GM12878 (cell line): ENCODE measurements around the gene TMEM128. TPM values are rescaled to one million over a fixed set of nuclear protein-coding genes. Genes with fewer than 3 reads are reported as not detected.

Source experiments
- ATAC-seq: fragments of 200-7000 bp; cut with Tn5 transposase; 3 replicates; pipeline ENCODE4 v1.9.1; 2020; ENCODE audit warnings: mild to moderate bottlenecking, moderate library complexity
- BruUV-seq: library from RNA; stranded (reverse); fragments of 400-500 nt; replicated peaks from 2 replicates; lab custom pipeline; 2021; lab: Mats Ljungman, UMichigan
- CTCF ChIA-PET: fragments of 300-600 bp; sonication (Branson Sonifier 250); formaldehyde crosslinking; extraction: SDS; loops from one replicate; lab custom pipeline; 2021; ENCODE audit warnings: inconsistent platforms; lab: Yijun Ruan, JAX
- POLR2A ChIA-PET: fragments of 350-600 bp; formaldehyde crosslinking; extraction: SDS; loops from one replicate; lab custom pipeline; 2021; ENCODE audit warnings: inconsistent platforms; lab: Charles Lee
- RAD21 ChIA-PET: fragments of 300-600 bp; sonication (Branson Sonifier 250); formaldehyde crosslinking; loops from one replicate; lab custom pipeline; 2023; ENCODE audit warnings: antibody characterized with exemption; ENCODE audit not compliant: unreplicated experiment; lab: Charles Lee
- SMC1A ChIA-PET: fragments of 300-600 bp; sonication (Branson Sonifier 250); formaldehyde crosslinking; loops from one replicate; lab custom pipeline; 2023; ENCODE audit not compliant: unreplicated experiment, uncharacterized antibody; lab: Charles Lee
- DNase-seq: peaks from one replicate; pipeline ENCODE4 v3.0.0-alpha.2; 2011; ENCODE audit warnings: low read depth, low spot score
- FAIRE-seq: peaks from 3 replicates; lab custom pipeline; 2011; peaks lifted over from hg19 to GRCh38; lab: Jason Lieb, UNC
- H2AFZ ChIP-seq: 2 replicates; pipeline ENCODE4 v1.6.0; 2011; ENCODE audit warnings: low read depth, low read length, control low read depth; ENCODE audit not compliant: control insufficient read depth
- H3K27ac ChIP-seq: 2 replicates; pipeline ENCODE4 v1.5.1; 2011; ENCODE audit warnings: control low read depth; ENCODE audit not compliant: control insufficient read depth, insufficient read depth
- H3K27me3 ChIP-seq, 2 experiments: replicated peaks in 1 of 2; 2 replicates each; pipeline versions ENCODE4 v1.6.0 to v1.6.1; 2011; ENCODE audit warnings: low read length in 1 of 2; ENCODE audit not compliant: control insufficient read depth in 2 of 2, insufficient read depth in 2 of 2
- H3K36me3 ChIP-seq, 2 experiments: 2 replicates each; pipeline ENCODE4 v1.5.1; 2011; ENCODE audit warnings: low read length in 1 of 2; ENCODE audit not compliant: control insufficient read depth in 2 of 2, insufficient read depth in 2 of 2
- H3K4me1 ChIP-seq: 2 replicates; pipeline ENCODE4 v1.6.1; 2011; ENCODE audit warnings: mild to moderate bottlenecking, low read length, moderate library complexity, mixed read lengths; ENCODE audit not compliant: control insufficient read depth, insufficient read depth
- H3K4me2 ChIP-seq: 2 replicates; pipeline ENCODE4 v1.6.0; 2011; ENCODE audit warnings: control low read depth; ENCODE audit not compliant: control insufficient read depth, insufficient read depth
- H3K4me3 ChIP-seq: fragments of 200-600 bp; sonication (generic); 2 replicates; pipeline ENCODE4 v1.5.1; 2016
- H3K79me2 ChIP-seq: 2 replicates; pipeline ENCODE4 v1.6.0; 2011; ENCODE audit warnings: low read length; ENCODE audit not compliant: control insufficient read depth, insufficient read depth
- H3K9ac ChIP-seq: 2 replicates; pipeline ENCODE4 v1.8.0; 2011; ENCODE audit warnings: low read length, control low read depth, mixed read lengths; ENCODE audit not compliant: control insufficient read depth, insufficient read depth
- H3K9me3 ChIP-seq: replicated peaks from 3 replicates; pipeline ENCODE4 v1.5.1; 2011; ENCODE audit warnings: mild to moderate bottlenecking, low read length; ENCODE audit not compliant: control insufficient read depth, insufficient read depth
- H4K20me1 ChIP-seq: 2 replicates; pipeline ENCODE4 v1.6.0; 2011; ENCODE audit not compliant: control insufficient read depth, insufficient read depth
- ATF2 ChIP-seq: IDR thresholded peaks from 2 replicates; pipeline ENCODE4 v1.6.1; 2012; ENCODE audit warnings: low read length, inconsistent platforms
- CBX3 ChIP-seq: fragments of 200-600 bp; sonication (generic); IDR thresholded peaks from 2 replicates; pipeline ENCODE4 v1.6.1; 2016; ENCODE audit warnings: low read depth, borderline replicate concordance
- CREB1 ChIP-seq: IDR thresholded peaks from 2 replicates; pipeline ENCODE4 v1.6.1; 2012; ENCODE audit warnings: low read depth, mild to moderate bottlenecking, inconsistent platforms
- EP300 ChIP-seq, 2 experiments: fragments of 150-350 bp in 1 of 2; IDR thresholded peaks; 2 replicates each; pipeline ENCODE4 v1.6.1; 2011 to 2012; ENCODE audit warnings: low read depth in 2 of 2, low read length in 2 of 2, borderline replicate concordance in 1 of 2, improper control_type of control experiment in 1 of 2, inconsistent platforms in 1 of 2; ENCODE audit not compliant: control insufficient read depth in 1 of 2
- ESRRA ChIP-seq: IDR thresholded peaks from 2 replicates; pipeline ENCODE4 v1.6.1; 2012; ENCODE audit warnings: mild to moderate bottlenecking, low read length, improper control_type of control experiment
- EZH2 ChIP-seq: IDR thresholded peaks from 2 replicates; pipeline ENCODE4 v1.6.1; 2012; ENCODE audit warnings: low read depth, mild to moderate bottlenecking, control low read depth, inconsistent platforms, low read length, borderline replicate concordance; ENCODE audit not compliant: control insufficient read depth
- GABPA ChIP-seq: IDR thresholded peaks from 2 replicates; pipeline ENCODE4 v1.6.1; 2014; ENCODE audit warnings: antibody characterized with exemption, low read depth, mild to moderate bottlenecking, inconsistent platforms
- MEF2B ChIP-seq: fragments of 450-650 bp; IDR thresholded peaks from 2 replicates; pipeline ENCODE4 v1.6.1; 2018; ENCODE audit warnings: mild to moderate bottlenecking, moderate library complexity; ENCODE audit not compliant: partially characterized antibody, poor library complexity, severe bottlenecking
- NFXL1 ChIP-seq: fragments of 450-650 bp; IDR thresholded peaks from 2 replicates; pipeline ENCODE4 v1.6.1; 2017; ENCODE audit warnings: antibody characterized with exemption, mild to moderate bottlenecking, borderline replicate concordance
- RFX5 ChIP-seq: IDR thresholded peaks from 2 replicates; pipeline ENCODE4 v1.6.1; 2011; ENCODE audit warnings: low read depth, low read length, improper control_type of control experiment
- ZZZ3 ChIP-seq: IDR thresholded peaks from 2 replicates; pipeline ENCODE4 v1.6.1; 2011; ENCODE audit warnings: low read depth; ENCODE audit not compliant: control insufficient read depth, insufficient read length
- WGBS: methylation state at CpG from one replicate; pipeline ENCODE4 v1.1.6; 2016; ENCODE audit warnings: low lambda C conversion rate; ENCODE audit not compliant: insufficient replicate concordance, insufficient coverage; ENCODE audit errors: missing lambda C conversion rate; 5-methylcytosine and 5-hydroxymethylcytosine counted together
- in situ Hi-C: fragments of 300-500 bp; cut with MboI; formaldehyde crosslinking; loops from 9 replicates; pipeline ENCODE4 v1.14.3; 2018; ENCODE audit warnings: mixed read lengths
- intact Hi-C: fragments of 100-400 bp; cut with micrococcal nuclease; formaldehyde crosslinking; loops from one replicate; pipeline ENCODE4 v1.14.2; 2022; ENCODE audit not compliant: unreplicated experiment
- polyA plus RNA-seq, 11 experiments: library from polyadenylated mRNA; depleted of rRNA in 4 of 11; unstranded in 6 of 11; stranded (reverse) in 5 of 11; fragments of >200 nt; fragmentation: Nextera tagmentation in 4 of 11; fragmentation: Illumina TruSeq in 1 of 11; extraction: Ambion mirVana in 4 of 11; extraction: Trizol in 1 of 11; gene quantifications; 1 replicate in 1 of 11; 2 replicates in 10 of 11; pipeline versions ENCODE4 v1.2.1 to v1.2.3, GENCODE V29; 2011 to 2016; ENCODE audit warnings: inconsistent platforms in 2 of 11, missing spikeins in 2 of 11, low read depth in 1 of 11
- total RNA-seq, 4 experiments: library from RNA; depleted of rRNA in 3 of 4; stranded (reverse); fragments of >200 nt in 3 of 4; fragmentation: Illumina TruSeq in 1 of 4; extraction: Trizol in 1 of 4; gene quantifications; 2 replicates each; pipeline versions ENCODE4 v1.2.1 to v1.2.3, GENCODE V29; 2013 to 2021
- TF ChIP-seq, protein P1 (sequence below): IDR thresholded peaks from 2 replicates; pipeline ENCODE4 v1.6.1; 2012; ENCODE audit warnings: low read depth, low read length, improper control_type of control experiment
- TF ChIP-seq, protein P2 (sequence below): fragments of 450-650 bp; formaldehyde crosslinking; IDR thresholded peaks from 2 replicates; pipeline ENCODE4 v1.5.0; 2022; ENCODE audit warnings: mild to moderate bottlenecking, missing genetic modification characterization

The TMEM128 gene
- total and polyA plus RNA-seq, 10 of the 15 experiments (the other 5 are each of a cell fraction or from before 2014, with no cell fraction given) = 9.3 to 44.2 (median 18.9) TPM

GRCh38 chr4:4268776-4269175 lies 20.8 kb upstream of the TMEM128 start:
- FAIRE-seq = no peak
- in situ Hi-C loops = no loop called here
- intact Hi-C loops = no loop called here
- no peaks in the 10 kb centered on the region for H3K4me1 ChIP-seq
- RAD21 ChIA-PET = no interaction called here
- H3K4me3 ChIP-seq = no peak overlapping the region
- H3K27me3 ChIP-seq = no peaks in the 10 kb centered on the region
- POLR2A ChIA-PET = no interaction called here
- CTCF ChIA-PET = interaction anchor here (0.9 to 2.1 kb wide), 2 partner anchors 8 to 17 kb away, joined by 3 to 9 read pairs; no protein-coding TSS in a partner anchor
- H3K9me3 ChIP-seq = no peaks in the 10 kb centered on the region
- H3K9ac ChIP-seq = no peak overlapping the region
- SMC1A ChIA-PET = interaction anchor here (1.0 kb wide), 1 partner anchor 17 kb away, joined by 3 read pairs; no protein-coding TSS in a partner anchor
- H4K20me1 ChIP-seq = no peaks in the 10 kb centered on the region
- H3K27ac ChIP-seq = no peak overlapping the region
- H3K36me3 ChIP-seq = peaks cover 6 to 25% of the 10 kb centered on the region in 2 experiments; a peak in 3 of 4 replicates
- TF ChIP-seq EP300 (IDR thresholded peaks at IDR 0.05; ENCODE audit: borderline replicate concordance in 1 of 2, control insufficient read depth in 1 of 2, low read depth in 2 of 2, low read length in 2 of 2) (no peak), EZH2 (no peak), NFXL1 (no peak), CREB1 (no peak), ESRRA (no peak), RFX5 (no peak), ATF2 (no peak), ZZZ3 (no peak), MEF2B (no peak), CBX3 (no peak), GABPA (no peak)
- TF ChIP-seq, protein P1, sequence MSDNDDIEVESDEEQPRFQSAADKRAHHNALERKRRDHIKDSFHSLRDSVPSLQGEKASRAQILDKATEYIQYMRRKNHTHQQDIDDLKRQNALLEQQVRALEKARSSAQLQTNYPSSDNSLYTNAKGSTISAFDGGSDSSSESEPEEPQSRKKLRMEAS = no peak
- TF ChIP-seq, protein P2, sequence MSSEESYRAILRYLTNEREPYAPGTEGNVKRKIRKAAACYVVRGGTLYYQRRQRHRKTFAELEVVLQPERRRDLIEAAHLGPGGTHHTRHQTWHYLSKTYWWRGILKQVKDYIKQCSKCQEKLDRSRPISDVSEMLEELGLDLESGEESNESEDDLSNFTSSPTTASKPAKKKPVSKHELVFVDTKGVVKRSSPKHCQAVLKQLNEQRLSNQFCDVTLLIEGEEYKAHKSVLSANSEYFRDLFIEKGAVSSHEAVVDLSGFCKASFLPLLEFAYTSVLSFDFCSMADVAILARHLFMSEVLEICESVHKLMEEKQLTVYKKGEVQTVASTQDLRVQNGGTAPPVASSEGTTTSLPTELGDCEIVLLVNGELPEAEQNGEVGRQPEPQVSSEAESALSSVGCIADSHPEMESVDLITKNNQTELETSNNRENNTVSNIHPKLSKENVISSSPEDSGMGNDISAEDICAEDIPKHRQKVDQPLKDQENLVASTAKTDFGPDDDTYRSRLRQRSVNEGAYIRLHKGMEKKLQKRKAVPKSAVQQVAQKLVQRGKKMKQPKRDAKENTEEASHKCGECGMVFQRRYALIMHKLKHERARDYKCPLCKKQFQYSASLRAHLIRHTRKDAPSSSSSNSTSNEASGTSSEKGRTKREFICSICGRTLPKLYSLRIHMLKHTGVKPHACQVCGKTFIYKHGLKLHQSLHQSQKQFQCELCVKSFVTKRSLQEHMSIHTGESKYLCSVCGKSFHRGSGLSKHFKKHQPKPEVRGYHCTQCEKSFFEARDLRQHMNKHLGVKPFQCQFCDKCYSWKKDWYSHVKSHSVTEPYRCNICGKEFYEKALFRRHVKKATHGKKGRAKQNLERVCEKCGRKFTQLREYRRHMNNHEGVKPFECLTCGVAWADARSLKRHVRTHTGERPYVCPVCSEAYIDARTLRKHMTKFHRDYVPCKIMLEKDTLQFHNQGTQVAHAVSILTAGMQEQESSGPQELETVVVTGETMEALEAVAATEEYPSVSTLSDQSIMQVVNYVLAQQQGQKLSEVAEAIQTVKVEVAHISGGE (CRISPR knock-in tag) = no peak
- no peak for DNase-seq
- H3K79me2 ChIP-seq = no peaks in the 10 kb centered on the region
- WGBS = 100% methylated on average over 1 of the region's 1 CpG
- no peak overlapping the region for H2AFZ ChIP-seq
- no peak for ATAC-seq
- no TSS peak for BruUV-seq
- no peak overlapping the region for H3K4me2 ChIP-seq
